ENCODE results near the gene KPNB1.

DNA sequence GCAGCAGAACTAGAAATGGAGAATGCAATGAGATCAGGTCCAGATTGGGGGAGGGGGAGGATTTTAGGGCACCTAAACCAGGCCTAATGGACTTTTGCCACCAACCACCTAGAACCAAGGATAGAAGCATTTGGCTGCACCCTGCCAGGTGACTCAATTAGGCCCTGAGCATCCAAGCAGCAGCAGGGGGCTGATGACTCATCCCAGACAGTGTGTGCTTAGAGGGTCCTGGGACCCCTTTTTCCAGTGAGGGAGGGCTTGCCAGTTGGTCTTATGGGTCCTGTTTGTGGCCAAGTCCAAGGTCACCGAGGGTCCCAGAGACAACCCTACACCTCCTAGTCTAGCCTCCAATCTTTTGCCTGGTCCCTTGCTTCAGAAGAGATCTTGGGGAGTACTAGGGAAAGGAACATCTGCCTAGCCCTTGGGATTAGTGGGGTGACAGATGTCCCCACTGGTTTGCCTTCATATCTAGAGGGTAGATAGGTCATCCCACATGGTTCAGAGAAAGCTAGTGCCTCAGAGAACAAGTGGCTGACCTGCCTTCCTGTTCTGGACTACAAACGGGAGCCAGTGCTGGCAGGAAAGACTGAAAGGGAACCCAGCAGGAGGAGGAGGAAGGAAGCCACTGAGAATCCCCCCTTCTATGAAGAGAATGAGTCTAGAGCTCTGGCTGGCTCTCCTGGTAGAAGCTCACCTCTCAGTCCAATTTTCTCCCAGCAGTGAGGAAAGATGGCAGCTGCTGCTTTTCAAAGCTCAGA is 42.6 kb downstream of the KPNB1 start:
- TF ChIP-seq, protein P1, sequence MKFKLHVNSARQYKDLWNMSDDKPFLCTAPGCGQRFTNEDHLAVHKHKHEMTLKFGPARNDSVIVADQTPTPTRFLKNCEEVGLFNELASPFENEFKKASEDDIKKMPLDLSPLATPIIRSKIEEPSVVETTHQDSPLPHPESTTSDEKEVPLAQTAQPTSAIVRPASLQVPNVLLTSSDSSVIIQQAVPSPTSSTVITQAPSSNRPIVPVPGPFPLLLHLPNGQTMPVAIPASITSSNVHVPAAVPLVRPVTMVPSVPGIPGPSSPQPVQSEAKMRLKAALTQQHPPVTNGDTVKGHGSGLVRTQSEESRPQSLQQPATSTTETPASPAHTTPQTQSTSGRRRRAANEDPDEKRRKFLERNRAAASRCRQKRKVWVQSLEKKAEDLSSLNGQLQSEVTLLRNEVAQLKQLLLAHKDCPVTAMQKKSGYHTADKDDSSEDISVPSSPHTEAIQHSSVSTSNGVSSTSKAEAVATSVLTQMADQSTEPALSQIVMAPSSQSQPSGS (tag by site-specific recombination; IDR thresholded peaks at IDR 0.05; ENCODE audit: low read depth), result no peak
- TF ChIP-seq, protein P2, sequence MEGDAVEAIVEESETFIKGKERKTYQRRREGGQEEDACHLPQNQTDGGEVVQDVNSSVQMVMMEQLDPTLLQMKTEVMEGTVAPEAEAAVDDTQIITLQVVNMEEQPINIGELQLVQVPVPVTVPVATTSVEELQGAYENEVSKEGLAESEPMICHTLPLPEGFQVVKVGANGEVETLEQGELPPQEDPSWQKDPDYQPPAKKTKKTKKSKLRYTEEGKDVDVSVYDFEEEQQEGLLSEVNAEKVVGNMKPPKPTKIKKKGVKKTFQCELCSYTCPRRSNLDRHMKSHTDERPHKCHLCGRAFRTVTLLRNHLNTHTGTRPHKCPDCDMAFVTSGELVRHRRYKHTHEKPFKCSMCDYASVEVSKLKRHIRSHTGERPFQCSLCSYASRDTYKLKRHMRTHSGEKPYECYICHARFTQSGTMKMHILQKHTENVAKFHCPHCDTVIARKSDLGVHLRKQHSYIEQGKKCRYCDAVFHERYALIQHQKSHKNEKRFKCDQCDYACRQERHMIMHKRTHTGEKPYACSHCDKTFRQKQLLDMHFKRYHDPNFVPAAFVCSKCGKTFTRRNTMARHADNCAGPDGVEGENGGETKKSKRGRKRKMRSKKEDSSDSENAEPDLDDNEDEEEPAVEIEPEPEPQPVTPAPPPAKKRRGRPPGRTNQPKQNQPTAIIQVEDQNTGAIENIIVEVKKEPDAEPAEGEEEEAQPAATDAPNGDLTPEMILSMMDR (tag by site-specific recombination; IDR thresholded peaks at IDR 0.05), result no peak
- TF ChIP-seq, protein P3, sequence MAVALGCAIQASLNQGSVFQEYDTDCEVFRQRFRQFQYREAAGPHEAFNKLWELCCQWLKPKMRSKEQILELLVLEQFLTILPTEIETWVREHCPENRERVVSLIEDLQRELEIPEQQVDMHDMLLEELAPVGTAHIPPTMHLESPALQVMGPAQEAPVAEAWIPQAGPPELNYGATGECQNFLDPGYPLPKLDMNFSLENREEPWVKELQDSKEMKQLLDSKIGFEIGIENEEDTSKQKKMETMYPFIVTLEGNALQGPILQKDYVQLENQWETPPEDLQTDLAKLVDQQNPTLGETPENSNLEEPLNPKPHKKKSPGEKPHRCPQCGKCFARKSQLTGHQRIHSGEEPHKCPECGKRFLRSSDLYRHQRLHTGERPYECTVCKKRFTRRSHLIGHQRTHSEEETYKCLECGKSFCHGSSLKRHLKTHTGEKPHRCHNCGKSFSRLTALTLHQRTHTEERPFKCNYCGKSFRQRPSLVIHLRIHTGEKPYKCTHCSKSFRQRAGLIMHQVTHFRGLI (tag by site-specific recombination; IDR thresholded peaks at IDR 0.05), result no peak
- no peak for TF ChIP-seq ZNF140 (tag by site-specific recombination; IDR thresholded peaks at IDR 0.05)
- TF ChIP-seq ZNF626 (tag by site-specific recombination; IDR thresholded peaks at IDR 0.05), result no peak
- TF ChIP-seq ZNF175 (tag by site-specific recombination; IDR thresholded peaks at IDR 0.05), result no peak
- no peak for TF ChIP-seq ZBTB48 (tag by site-specific recombination; IDR thresholded peaks at IDR 0.05)
- TF ChIP-seq, protein P4, sequence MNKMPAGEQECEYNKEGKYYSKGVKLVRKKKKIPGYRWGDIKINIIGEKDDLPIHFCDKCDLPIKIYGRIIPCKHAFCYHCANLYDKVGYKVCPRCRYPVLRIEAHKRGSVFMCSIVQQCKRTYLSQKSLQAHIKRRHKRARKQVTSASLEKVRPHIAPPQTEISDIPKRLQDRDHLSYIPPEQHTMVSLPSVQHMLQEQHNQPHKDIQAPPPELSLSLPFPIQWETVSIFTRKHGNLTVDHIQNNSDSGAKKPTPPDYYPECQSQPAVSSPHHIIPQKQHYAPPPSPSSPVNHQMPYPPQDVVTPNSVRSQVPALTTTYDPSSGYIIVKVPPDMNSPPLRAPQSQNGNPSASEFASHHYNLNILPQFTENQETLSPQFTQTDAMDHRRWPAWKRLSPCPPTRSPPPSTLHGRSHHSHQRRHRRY (tag by site-specific recombination; IDR thresholded peaks at IDR 0.05), result no peak
- TF ChIP-seq SP7 (tag by site-specific recombination; IDR thresholded peaks at IDR 0.05), result no peak
- TF ChIP-seq OVOL3 (tag by site-specific recombination; IDR thresholded peaks at IDR 0.05), result no peak
- TF ChIP-seq, protein P5, sequence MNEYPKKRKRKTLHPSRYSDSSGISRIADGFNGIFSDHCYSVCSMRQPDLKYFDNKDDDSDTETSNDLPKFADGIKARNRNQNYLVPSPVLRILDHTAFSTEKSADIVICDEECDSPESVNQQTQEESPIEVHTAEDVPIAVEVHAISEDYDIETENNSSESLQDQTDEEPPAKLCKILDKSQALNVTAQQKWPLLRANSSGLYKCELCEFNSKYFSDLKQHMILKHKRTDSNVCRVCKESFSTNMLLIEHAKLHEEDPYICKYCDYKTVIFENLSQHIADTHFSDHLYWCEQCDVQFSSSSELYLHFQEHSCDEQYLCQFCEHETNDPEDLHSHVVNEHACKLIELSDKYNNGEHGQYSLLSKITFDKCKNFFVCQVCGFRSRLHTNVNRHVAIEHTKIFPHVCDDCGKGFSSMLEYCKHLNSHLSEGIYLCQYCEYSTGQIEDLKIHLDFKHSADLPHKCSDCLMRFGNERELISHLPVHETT (tag by site-specific recombination; IDR thresholded peaks at IDR 0.05), result no peak
- TF ChIP-seq, protein P6, sequence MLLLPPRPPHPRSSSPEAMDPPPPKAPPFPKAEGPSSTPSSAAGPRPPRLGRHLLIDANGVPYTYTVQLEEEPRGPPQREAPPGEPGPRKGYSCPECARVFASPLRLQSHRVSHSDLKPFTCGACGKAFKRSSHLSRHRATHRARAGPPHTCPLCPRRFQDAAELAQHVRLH (tag by site-specific recombination; IDR thresholded peaks at IDR 0.05), result no peak
